Upper lobe of left lung (tissue), 4 donors: Measurements from ENCODE around the gene PTPN11.

ENCODE experiments used
- CTCF ChIP-seq, 6 experiments: fragments of 450-650 bp in 4 of 6; fragments of 200-600 bp in 2 of 6; sonication (generic) in 2 of 6; IDR thresholded peaks; one replicate each; pipeline ENCODE4 v1.5.1; 2016 to 2019; ENCODE audit warnings: antibody characterized with exemption in 6 of 6
- EP300 ChIP-seq, 4 donors: sonication (generic); formaldehyde crosslinking; IDR thresholded peaks; one replicate each; pipeline ENCODE4 v1.5.1; 2017; ENCODE audit warnings: antibody characterized with exemption in 4 of 4, control low read depth in 2 of 4
- POLR2A ChIP-seq, 4 donors: fragments of 450-650 bp; IDR thresholded peaks; one replicate each; pipeline ENCODE4 v1.5.1; 2016 to 2017; ENCODE audit warnings: antibody characterized with exemption in 4 of 4, mild to moderate bottlenecking in 2 of 4

GRCh38 chr12:112456029-112456428 is 37.3 kb downstream of the PTPN11 start:
- TF ChIP-seq CTCF (IDR thresholded peaks at IDR 0.05) (no peak), POLR2A (IDR thresholded peaks at IDR 0.05) (no peak), EP300 (IDR thresholded peaks at IDR 0.05) (no peak)
